GM19035 (cell line): ENCODE data around the gene GSE1.

Experiments used
- ATAC-seq: cut with Tn5 transposase; IDR thresholded peaks from one replicate; pipeline ENCODE4 v1.9.1; 2021; ENCODE audit not compliant: unreplicated experiment

The GSE1 gene

GRCh38 chr16:85674828-85675227 is 61.7 kb downstream of the GSE1 start:
- no peak for ATAC-seq

GRCh38 chr16:85675251-85675874 is 62.2 kb downstream of the GSE1 start:
- no peak for ATAC-seq

GRCh38 chr16:85676466-85676865 is 63.3 kb downstream of the GSE1 start:
- no peak for ATAC-seq

- ATAC-seq: no peak
Observed at GRCh38 chr16:85677383-85677967, 64.4 kb downstream of the GSE1 start.

- ATAC-seq: no peak
Observed at GRCh38 chr16:85678016-85678415, 64.9 kb downstream of the GSE1 start.

GRCh38 chr16:85678821-85679220 is 65.7 kb downstream of the GSE1 start:
- no peak for ATAC-seq

- ATAC-seq: no peak
Observed at GRCh38 chr16:85679870-85680269, 66.7 kb downstream of the GSE1 start.

GRCh38 chr16:85680352-85680944 is 67.3 kb downstream of the GSE1 start:
- no peak for ATAC-seq

- no peak for ATAC-seq
Observed at GRCh38 chr16:85681255-85681654, 68.1 kb downstream of the GSE1 start.

- no peak for ATAC-seq
Observed at GRCh38 chr16:85682516-85682915, 69.4 kb downstream of the GSE1 start.

GRCh38 chr16:85683363-85683762 is 70.2 kb downstream of the GSE1 start:
- ATAC-seq: no peak

- no peak for ATAC-seq
Observed at GRCh38 chr16:85685251-85685650, 72.1 kb downstream of the GSE1 start.

GRCh38 chr16:85686912-85687591 is 73.9 kb downstream of the GSE1 start:
- no peak for ATAC-seq

GRCh38 chr16:85687651-85688471 is 74.7 kb downstream of the GSE1 start:
- ATAC-seq: no peak

GRCh38 chr16:85688586-85689284 is 75.6 kb downstream of the GSE1 start, which contains the start of gene GINS2:
Gene GINS2, minus strand, starts transcription at chr16:85688954. Its CDS starts 56 bp downstream, at chr16:85688898.
- peak; percentile 95 for ATAC-seq

- no peak for ATAC-seq
Observed at GRCh38 chr16:85689285-85689949, 76.3 kb downstream of the GSE1 start.

GRCh38 chr16:85689950-85690320 is 76.8 kb downstream of the GSE1 start:
- ATAC-seq: no peak

GRCh38 chr16:85690469-85691064 is 77.4 kb downstream of the GSE1 start:
- ATAC-seq: no peak
